GM23338 (cell line): ENCODE measurements around the gene EPS8L2. TPM values are rescaled to one million over a fixed set of nuclear protein-coding genes. Genes with fewer than 3 reads are reported as not detected.

Experiments
- ATAC-seq: fragments of 200-7000 bp; cut with Tn5 transposase; 3 replicates; pipeline ENCODE4 v1.9.1; 2020
- DNase-seq: peaks from one replicate; pipeline ENCODE4 v3.0.0-alpha.2; 2015; ENCODE audit warnings: low spot score
- H2AFZ ChIP-seq: fragments of 200-600 bp; sonication (generic); 2 replicates; pipeline ENCODE4 v1.8.0; 2016; ENCODE audit warnings: antibody characterized with exemption, mild to moderate bottlenecking, moderate library complexity
- H3F3A ChIP-seq: fragments of 200-600 bp; sonication (generic); replicated peaks from 2 replicates; pipeline ENCODE4 v1.8.0; 2017; ENCODE audit warnings: antibody characterized with exemption, mixed run types, low read depth
- H3K27ac ChIP-seq: fragments of 200-600 bp; sonication (generic); 2 replicates; pipeline ENCODE4 v1.6.1; 2016; ENCODE audit warnings: low read depth
- H3K27me3 ChIP-seq: fragments of 200-600 bp; sonication (generic); 2 replicates; pipeline ENCODE4 v1.8.0; 2016; ENCODE audit warnings: mild to moderate bottlenecking, mixed run types, moderate library complexity; ENCODE audit not compliant: insufficient read depth
- H3K36me3 ChIP-seq: fragments of 200-600 bp; sonication (generic); 2 replicates; pipeline ENCODE4 v1.8.0; 2016; ENCODE audit warnings: mild to moderate bottlenecking; ENCODE audit not compliant: insufficient read depth
- H3K4me1 ChIP-seq: fragments of 200-600 bp; sonication (generic); 2 replicates; pipeline ENCODE4 v1.8.0; 2016; ENCODE audit warnings: mild to moderate bottlenecking, moderate library complexity; ENCODE audit not compliant: insufficient read depth
- H3K4me2 ChIP-seq: fragments of 200-600 bp; sonication (generic); 2 replicates; pipeline ENCODE4 v1.7.1; 2017; ENCODE audit warnings: mixed run types
- H3K4me3 ChIP-seq: fragments of 200-600 bp; sonication (generic); 2 replicates; pipeline ENCODE4 v1.6.1; 2016; ENCODE audit warnings: mixed run types
- H3K79me2 ChIP-seq: fragments of 200-600 bp; sonication (generic); replicated peaks from 2 replicates; pipeline ENCODE4 v1.8.0; 2017; ENCODE audit warnings: mild to moderate bottlenecking; ENCODE audit not compliant: insufficient read depth
- H3K9me2 ChIP-seq: fragments of 200-600 bp; sonication (generic); 2 replicates; pipeline ENCODE4 v1.8.0; 2017; ENCODE audit not compliant: insufficient read depth
- H4K20me1 ChIP-seq: fragments of 200-600 bp; sonication (generic); replicated peaks from 2 replicates; pipeline ENCODE4 v1.8.0; 2017; ENCODE audit warnings: mild to moderate bottlenecking; ENCODE audit not compliant: insufficient read depth
- H3K27ac Mint-ChIP-seq: 2 replicates; pipeline ENCODE4 v1.8.0; 2020; ENCODE audit warnings: inconsistent platforms, mild to moderate bottlenecking, moderate library complexity, mixed read lengths
- H3K27me3 Mint-ChIP-seq: 3 replicates; pipeline ENCODE4 v1.8.0; 2022; ENCODE audit warnings: low read depth, mild to moderate bottlenecking, moderate library complexity, mixed read lengths, inconsistent platforms; ENCODE audit not compliant: insufficient read depth, poor library complexity
- H3K36me3 Mint-ChIP-seq: 3 replicates; pipeline ENCODE4 v1.8.0; 2021; ENCODE audit warnings: low read depth, mild to moderate bottlenecking, inconsistent platforms, moderate library complexity, mixed read lengths
- H3K4me1 Mint-ChIP-seq: 3 replicates; pipeline ENCODE4 v1.8.0; 2020; ENCODE audit warnings: mild to moderate bottlenecking, inconsistent platforms, mixed read lengths
- H3K4me3 Mint-ChIP-seq: 3 replicates; pipeline ENCODE4 v1.8.0; 2021; ENCODE audit warnings: moderate library complexity, mild to moderate bottlenecking, inconsistent platforms, mixed read lengths
- H3K9me3 Mint-ChIP-seq: 3 replicates; pipeline ENCODE4 v1.8.0; 2020; ENCODE audit warnings: moderate library complexity, mild to moderate bottlenecking, inconsistent platforms, mixed read lengths
- EZH2 ChIP-seq: fragments of 200-600 bp; sonication (generic); IDR thresholded peaks from one replicate; pipeline ENCODE4 v1.8.0; 2017; ENCODE audit warnings: antibody characterized with exemption, mild to moderate bottlenecking, low read depth; ENCODE audit not compliant: unreplicated experiment
- REST ChIP-seq: IDR thresholded peaks from one replicate; pipeline ENCODE4 v1.6.1; 2018; ENCODE audit warnings: antibody characterized with exemption; ENCODE audit not compliant: unreplicated experiment
- polyA plus RNA-seq: library from polyadenylated mRNA; unstranded; fragments of >200 nt; fragmentation: Nextera tagmentation; extraction: Ambion mirVana; gene quantifications from 2 replicates; pipeline ENCODE4 v1.2.1, GENCODE V29; 2016
- total RNA-seq: library from RNA; depleted of rRNA; stranded (reverse); fragments of >200 nt; shearing (Covaris generic); gene quantifications from 2 replicates; pipeline ENCODE4 v1.2.3, GENCODE V29; 2014
- TF ChIP-seq, protein P1 (sequence below): fragments of 250-450 bp; sonication (Bioruptor Pico); IDR thresholded peaks from 2 replicates; pipeline ENCODE4 v1.5.0; 2020; ENCODE audit warnings: mild to moderate bottlenecking, moderate library complexity
- TF ChIP-seq, protein P2 (sequence below), 2 experiments: fragments of 200-600 bp in 1 of 2; sonication (generic) in 1 of 2; conservative IDR thresholded peaks; 2 replicates each; pipeline versions ENCODE4 v1.5.1 to v1.6.1; 2016 to 2017; ENCODE audit warnings: antibody characterized with exemption in 2 of 2, low read depth in 2 of 2, mild to moderate bottlenecking in 2 of 2, moderate library complexity in 1 of 2

The EPS8L2 gene
- total and polyA plus RNA-seq, 2 experiments from 2014 or later, result 38.7 to 59.4 TPM

GRCh38 chr11:703506-703905 lies 2.5 kb upstream of the EPS8L2 start (continued):
- TF ChIP-seq, protein P1, sequence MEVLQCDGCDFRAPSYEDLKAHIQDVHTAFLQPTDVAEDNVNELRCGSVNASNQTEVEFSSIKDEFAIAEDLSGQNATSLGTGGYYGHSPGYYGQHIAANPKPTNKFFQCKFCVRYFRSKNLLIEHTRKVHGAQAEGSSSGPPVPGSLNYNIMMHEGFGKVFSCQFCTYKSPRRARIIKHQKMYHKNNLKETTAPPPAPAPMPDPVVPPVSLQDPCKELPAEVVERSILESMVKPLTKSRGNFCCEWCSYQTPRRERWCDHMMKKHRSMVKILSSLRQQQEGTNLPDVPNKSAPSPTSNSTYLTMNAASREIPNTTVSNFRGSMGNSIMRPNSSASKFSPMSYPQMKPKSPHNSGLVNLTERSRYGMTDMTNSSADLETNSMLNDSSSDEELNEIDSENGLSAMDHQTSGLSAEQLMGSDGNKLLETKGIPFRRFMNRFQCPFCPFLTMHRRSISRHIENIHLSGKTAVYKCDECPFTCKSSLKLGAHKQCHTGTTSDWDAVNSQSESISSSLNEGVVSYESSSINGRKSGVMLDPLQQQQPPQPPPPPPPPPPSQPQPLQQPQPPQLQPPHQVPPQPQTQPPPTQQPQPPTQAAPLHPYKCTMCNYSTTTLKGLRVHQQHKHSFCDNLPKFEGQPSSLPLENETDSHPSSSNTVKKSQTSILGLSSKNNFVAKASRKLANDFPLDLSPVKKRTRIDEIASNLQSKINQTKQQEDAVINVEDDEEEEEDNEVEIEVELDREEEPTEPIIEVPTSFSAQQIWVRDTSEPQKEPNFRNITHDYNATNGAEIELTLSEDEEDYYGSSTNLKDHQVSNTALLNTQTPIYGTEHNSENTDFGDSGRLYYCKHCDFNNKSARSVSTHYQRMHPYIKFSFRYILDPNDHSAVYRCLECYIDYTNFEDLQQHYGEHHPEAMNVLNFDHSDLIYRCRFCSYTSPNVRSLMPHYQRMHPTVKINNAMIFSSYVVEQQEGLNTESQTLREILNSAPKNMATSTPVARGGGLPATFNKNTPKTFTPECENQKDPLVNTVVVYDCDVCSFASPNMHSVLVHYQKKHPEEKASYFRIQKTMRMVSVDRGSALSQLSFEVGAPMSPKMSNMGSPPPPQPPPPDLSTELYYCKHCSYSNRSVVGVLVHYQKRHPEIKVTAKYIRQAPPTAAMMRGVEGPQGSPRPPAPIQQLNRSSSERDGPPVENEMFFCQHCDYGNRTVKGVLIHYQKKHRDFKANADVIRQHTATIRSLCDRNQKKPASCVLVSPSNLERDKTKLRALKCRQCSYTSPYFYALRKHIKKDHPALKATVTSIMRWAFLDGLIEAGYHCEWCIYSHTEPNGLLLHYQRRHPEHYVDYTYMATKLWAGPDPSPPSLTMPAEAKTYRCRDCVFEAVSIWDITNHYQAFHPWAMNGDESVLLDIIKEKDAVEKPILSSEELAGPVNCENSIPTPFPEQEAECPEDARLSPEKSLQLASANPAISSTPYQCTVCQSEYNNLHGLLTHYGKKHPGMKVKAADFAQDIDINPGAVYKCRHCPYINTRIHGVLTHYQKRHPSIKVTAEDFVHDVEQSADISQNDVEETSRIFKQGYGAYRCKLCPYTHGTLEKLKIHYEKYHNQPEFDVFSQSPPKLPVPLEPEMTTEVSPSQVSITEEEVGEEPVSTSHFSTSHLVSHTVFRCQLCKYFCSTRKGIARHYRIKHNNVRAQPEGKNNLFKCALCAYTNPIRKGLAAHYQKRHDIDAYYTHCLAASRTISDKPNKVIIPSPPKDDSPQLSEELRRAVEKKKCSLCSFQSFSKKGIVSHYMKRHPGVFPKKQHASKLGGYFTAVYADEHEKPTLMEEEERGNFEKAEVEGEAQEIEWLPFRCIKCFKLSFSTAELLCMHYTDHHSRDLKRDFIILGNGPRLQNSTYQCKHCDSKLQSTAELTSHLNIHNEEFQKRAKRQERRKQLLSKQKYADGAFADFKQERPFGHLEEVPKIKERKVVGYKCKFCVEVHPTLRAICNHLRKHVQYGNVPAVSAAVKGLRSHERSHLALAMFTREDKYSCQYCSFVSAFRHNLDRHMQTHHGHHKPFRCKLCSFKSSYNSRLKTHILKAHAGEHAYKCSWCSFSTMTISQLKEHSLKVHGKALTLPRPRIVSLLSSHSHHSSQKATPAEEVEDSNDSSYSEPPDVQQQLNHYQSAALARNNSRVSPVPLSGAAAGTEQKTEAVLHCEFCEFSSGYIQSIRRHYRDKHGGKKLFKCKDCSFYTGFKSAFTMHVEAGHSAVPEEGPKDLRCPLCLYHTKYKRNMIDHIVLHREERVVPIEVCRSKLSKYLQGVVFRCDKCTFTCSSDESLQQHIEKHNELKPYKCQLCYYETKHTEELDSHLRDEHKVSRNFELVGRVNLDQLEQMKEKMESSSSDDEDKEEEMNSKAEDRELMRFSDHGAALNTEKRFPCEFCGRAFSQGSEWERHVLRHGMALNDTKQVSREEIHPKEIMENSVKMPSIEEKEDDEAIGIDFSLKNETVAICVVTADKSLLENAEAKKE (CRISPR knock-in tag), result no peak

DNA sequence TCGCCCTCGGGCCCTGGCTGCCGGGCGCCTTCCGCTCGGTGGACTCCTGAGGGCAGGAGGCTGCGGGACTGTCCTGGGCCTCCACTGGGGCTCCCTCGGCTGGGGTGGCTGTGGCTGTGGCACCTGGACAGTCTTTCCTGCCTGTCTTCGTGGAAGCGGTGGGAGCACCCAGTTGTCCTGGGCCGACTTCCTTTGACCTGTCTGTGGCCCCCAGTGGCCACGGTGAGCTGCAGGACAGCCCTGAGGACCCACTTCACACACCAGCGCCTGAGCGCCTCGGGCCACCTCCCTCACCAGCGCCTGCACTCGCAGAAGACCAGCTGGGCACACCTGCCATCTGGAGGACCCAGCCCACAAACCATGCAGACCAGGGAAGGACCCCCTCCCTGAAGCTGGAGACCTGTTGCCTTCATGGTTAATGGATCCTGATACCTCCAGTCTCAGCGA lies 1.8 kb upstream of the EPS8L2 start:
- peaks cover 6% of the 10 kb centered on the region for H3K27me3 Mint-ChIP-seq
- 0 out of 2 replicates have a peak, but pooled peaks cover 18% of the 10 kb centered on the region for H3F3A ChIP-seq
- no peaks in the 10 kb centered on the region; the same call in 2 of the 3 replicates for H3K36me3 Mint-ChIP-seq
- H3K27ac ChIP-seq, result no peak overlapping the region
- H3K9me2 ChIP-seq, result no peaks in the 10 kb centered on the region
- H3K27ac Mint-ChIP-seq, result no peak overlapping the region
- H2AFZ ChIP-seq, result no peak overlapping the region
- TF ChIP-seq, protein P2, sequence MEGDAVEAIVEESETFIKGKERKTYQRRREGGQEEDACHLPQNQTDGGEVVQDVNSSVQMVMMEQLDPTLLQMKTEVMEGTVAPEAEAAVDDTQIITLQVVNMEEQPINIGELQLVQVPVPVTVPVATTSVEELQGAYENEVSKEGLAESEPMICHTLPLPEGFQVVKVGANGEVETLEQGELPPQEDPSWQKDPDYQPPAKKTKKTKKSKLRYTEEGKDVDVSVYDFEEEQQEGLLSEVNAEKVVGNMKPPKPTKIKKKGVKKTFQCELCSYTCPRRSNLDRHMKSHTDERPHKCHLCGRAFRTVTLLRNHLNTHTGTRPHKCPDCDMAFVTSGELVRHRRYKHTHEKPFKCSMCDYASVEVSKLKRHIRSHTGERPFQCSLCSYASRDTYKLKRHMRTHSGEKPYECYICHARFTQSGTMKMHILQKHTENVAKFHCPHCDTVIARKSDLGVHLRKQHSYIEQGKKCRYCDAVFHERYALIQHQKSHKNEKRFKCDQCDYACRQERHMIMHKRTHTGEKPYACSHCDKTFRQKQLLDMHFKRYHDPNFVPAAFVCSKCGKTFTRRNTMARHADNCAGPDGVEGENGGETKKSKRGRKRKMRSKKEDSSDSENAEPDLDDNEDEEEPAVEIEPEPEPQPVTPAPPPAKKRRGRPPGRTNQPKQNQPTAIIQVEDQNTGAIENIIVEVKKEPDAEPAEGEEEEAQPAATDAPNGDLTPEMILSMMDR (conservative IDR thresholded peaks at IDR 0.05; ENCODE audit: low read depth in 2 of 2), result no peak
- TF ChIP-seq EZH2 (no peak), REST (no peak)
- no peak for ATAC-seq
- no peaks in the 10 kb centered on the region for H3K9me3 Mint-ChIP-seq
- H3K4me3 Mint-ChIP-seq, result no peak overlapping the region
- peaks cover 2% of the 10 kb centered on the region; the same call in 1 of the 2 replicates for H4K20me1 ChIP-seq
- peaks cover 10% of the 10 kb centered on the region; the same call in 2 of the 3 replicates for H3K4me1 Mint-ChIP-seq
- no peak overlapping the region for H3K4me3 ChIP-seq
- H3K4me2 ChIP-seq, result no peak overlapping the region
- no peaks in the 10 kb centered on the region for H3K27me3 ChIP-seq
- no peak for DNase-seq
- H3K36me3 ChIP-seq, result no peaks in the 10 kb centered on the region
- no peaks in the 10 kb centered on the region for H3K79me2 ChIP-seq
- peaks cover 12% of the 10 kb centered on the region; the same call in 1 of the 2 replicates for H3K4me1 ChIP-seq
